ENCODE data around the gene CUX1.

The CUX1 gene

DNA sequence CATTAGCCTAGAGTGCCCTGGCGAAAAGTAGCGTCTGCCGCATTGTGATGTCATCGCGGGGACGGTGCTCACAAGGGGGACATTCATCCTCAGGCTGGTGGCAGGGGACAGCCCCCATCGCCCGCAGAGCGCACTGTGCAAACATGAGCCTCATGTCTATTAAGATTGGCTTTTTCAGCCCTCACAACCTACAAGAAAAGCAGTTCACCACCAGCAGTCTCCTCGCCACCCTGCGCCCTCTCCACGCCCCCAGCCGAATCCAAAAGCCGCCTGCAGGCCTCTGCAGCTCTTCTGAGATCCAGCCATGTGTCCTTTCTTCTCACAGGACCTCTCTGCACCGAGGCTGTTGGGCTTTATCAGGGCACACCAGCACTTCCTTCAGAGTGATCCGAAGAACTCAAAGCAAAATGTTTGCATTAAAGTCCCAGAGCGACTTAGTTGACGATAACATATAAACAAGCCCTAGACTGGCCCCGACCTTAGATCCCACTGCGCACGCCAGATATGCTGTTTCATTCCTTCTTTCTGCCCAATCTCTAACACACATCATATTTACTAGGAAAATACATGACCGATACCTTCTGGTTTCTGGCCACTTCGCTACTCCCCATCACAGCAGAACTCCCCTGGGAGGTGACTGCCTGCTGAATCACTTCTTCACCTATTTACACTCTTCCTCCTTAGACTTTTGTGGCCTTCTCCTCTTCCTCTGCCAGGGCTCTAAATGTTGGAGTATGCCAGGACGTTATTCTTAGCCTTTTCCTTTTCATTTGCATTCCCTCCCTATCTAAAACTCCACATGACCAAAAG is 263.2 kb downstream of the CUX1 start:
- no peak for DNase-seq

DNA sequence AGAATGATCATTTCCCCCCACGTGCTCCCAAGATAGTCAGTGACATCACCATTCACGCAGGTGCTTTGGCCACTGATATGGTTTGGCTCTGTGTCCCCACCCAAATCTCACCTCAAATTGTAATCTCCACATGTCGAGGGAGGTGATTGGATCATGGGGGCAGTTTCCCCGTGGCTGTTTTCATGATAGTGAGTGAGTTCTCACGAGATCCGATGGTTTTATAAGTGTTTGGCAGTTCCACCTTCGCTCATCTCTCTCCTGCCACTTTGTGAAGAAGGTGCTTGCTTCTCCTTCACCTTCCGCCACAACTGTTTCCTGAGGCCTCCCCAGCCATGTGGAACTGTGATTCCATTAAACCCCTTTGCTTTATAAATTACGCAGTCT is 263.8 kb downstream of the CUX1 start:
- no peak for DNase-seq

DNA sequence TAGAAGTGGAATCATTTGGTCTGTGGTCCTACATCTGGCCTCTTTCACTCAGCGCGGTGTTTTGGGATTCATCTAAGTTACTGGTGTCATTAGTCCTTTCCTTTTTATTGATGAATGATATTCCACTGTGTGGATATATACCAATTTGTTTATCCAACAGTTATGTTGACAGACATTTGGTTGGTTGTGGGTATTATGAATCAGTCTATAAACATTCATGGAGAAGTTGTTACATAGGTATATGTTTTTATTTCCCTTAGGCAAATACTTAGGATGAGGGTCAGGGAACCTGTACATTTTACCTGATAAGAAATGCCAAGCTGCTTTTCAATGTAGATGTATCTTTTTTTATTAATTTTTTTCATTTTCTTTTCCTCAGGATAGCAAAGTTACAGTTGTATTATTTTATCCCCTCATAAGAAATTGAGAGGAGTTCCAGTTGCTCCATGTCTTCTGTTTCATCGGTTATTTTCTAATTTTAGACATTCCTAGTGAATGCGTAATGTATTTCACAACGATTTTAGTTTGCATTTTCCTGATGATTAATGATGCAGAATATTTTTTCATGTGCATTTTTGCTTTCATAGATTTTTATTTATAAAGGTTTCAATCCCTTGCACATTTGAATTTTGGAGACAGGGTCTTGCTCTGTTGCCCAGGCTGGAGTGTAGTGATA is 265.4 kb downstream of the CUX1 start:
- DNase-seq = no peak

DNA sequence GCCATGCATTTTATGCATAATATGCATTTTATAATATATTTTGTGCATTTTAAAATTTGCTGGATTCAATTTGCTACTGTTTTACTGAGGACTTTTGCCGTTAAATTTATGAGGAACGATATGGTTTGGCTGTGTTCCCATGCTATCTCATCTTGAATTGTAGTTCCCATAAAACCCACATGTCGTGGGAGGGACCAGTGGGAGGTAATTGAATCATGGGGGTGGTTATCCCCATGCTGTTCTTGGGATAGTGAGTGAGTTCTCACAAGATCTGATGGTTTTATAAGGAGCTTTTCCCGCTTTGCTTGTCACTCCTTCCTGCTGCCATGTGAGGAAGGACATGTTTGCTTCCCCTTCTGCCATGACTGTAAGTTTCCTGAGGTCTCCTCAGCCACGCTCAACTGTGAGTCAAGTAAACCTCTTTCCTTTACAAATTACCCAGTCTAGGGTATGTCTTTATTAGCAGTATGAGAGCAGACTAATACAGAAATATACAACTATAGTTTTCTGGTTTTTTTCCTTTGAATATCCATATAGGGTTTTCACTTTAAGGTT is 267.9 kb downstream of the CUX1 start:
- DNase-seq = no peak

- DNase-seq = no peak
These were observed 272.0 kb downstream of the CUX1 start for GRCh38 chr7:102089175-102090098.

DNA sequence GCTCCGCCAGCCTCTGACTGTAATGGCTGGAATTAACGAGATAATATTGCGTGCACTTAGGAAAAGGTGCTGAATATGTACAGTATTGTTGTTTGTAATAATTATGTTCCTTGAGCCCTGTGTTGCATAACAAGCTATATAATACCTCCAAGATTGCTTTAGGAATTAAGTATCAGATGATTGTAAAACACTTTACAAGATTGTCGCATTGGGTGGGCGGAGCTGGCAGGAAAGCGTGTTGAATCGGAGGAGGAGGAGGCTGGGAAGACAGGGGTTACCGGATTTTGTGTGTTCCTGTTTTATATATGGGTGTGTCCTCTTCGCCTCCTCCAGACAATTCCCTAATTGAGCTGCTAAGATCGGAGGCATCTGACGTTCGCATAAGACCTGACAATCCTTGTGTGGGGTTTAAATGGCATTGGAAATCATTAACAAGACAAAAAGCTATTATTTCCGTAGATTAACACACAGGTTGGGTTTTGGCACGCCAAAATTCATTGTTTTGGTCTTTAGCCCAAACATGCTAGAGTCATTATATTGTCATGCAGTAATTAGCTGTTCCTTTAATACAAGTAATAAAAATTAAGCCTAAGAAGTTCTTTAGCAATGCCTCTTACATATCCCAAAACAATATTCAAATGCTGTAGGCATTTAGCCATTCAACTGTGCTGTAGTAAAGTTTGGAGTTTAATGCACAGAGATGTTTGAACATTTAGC is 276.3 kb downstream of the CUX1 start:
- no peak for DNase-seq

DNA sequence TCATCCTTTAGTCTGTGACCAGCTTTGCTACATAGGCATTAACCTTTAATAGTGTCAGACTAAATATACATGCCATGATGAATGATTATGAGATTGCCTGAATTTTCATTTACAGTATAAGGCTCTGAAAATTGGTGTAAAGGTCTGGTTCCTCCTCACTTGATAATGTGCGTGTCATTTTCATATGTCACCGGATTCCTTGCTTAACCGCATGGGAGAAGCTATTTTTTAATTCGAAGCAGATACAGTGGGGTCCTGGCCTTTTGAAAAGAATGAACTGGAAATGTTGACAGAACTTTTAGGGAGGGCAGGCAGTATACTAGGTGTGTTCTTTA is 276.9 kb downstream of the CUX1 start:
- DNase-seq = no peak

- no peak for DNase-seq
These were observed 278.0 kb downstream of the CUX1 start for GRCh38 chr7:102095321-102096011.

- no peak for DNase-seq
These were observed 278.5 kb downstream of the CUX1 start for GRCh38 chr7:102096012-102096332.

GRCh38 chr7:102096706-102097427 is 279.4 kb downstream of the CUX1 start:
- DNase-seq = no peak

GRCh38 chr7:102097601-102098161 is 280.3 kb downstream of the CUX1 start:
- DNase-seq = no peak

DNA sequence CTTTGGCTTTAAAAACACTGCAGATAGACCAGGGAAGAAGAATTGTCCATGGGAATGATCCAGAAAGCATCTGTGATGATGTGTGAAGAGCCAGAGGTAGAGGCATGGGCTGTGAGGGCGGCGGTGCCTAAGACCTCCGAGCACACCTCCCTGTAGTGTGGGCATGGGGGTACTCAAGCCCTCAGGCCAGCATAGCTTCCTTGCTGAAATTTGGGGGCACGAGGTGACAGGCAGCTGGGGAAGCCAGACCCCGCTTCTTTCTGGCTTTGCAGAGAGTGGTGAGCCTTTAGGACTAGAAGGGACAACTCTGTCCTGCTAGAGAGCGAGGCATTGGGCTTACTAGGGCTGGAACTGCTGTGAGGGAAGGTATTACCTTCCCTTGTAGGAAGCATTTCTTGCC is 281.6 kb downstream of the CUX1 start:
- DNase-seq = no peak

DNA sequence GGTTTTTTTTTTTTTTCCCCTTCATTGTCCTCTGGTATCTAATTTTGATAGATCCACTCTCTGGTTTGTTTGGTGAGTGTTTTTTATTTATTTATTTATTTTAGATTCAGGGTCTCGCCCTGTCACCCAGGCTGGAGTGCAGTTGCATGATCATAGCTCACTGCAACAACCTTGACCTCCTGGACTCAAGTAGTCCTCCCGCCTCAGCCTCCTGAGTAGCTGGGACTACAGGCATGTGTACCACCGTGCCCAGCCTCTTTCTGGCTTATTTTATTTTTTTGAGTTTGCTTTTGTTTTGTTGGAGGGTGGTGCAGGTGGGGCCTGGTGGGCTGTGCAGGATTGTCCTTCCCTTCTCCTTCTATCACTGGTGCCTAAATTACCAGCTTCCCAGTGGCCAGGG is 282.0 kb downstream of the CUX1 start:
- DNase-seq = no peak

GRCh38 chr7:102101111-102101551 is 283.7 kb downstream of the CUX1 start:
- DNase-seq = no peak

DNA sequence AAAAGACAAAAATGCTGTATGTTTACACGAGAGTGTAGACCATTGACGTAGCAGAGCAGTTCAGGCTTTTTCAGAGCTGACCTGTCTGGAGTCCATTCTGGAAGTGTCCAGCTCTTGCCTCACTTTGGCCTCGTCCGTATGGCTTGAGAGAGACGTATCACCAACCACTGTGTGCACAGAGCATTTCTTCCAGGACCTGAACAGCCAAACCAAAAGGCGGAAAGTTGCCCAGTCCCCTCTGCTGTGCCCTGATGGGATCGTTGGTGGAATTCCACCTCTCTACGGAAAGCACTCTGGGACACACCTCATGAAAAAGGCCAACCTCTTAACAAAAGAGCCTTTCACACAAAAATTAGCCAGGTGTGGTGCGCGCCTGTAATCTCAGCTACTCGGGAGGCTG is 284.5 kb downstream of the CUX1 start:
- no peak for DNase-seq

DNA sequence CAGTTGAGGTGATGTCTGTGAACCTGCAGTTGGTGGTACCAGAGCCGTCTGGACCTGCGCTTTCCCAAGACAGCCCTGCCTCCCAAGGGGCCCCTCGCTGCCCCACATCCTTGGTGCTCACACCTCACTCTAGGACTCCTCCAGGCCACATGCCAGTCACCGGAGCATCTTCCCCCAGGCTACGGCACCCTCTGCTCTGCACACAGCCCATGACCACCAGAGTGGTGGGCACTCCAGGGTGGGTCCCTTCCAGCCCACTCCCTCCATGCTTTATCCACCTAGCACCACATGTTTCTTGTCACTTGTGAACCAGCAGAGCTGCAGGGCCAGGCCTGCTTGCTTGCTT is 285.6 kb downstream of the CUX1 start:
- DNase-seq = no peak

DNA sequence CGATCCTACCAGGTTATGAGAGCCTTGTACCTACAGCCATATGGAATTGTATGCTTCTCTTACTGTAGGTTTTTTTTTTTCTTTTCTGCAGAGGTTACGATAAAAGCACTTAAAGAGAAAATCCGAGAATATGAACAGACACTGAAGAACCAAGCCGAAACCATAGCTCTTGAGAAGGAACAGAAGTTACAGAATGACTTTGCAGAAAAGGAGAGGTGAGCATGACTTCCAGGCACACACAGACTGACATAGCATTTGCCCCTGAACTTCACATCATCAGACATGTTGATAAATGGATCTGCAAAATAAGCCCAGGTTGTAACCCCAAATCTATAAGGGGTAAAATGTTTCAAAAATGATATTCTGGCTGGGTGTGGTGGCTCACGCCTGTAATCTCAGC is 286.8 kb downstream of the CUX1 start:
- DNase-seq = no peak

- DNase-seq = no peak
These were observed 289.2 kb downstream of the CUX1 start for GRCh38 chr7:102106625-102107024.

- DNase-seq = no peak
These were observed 290.2 kb downstream of the CUX1 start for GRCh38 chr7:102107474-102108104.

All from GOT3 (cell line).